ENCODE data around the gene SUN5.
"Not testable (repeated sequence)": the region's sequence is repeated elsewhere in the genome, so short reads cannot be mapped to it uniquely, and the experiment has no call there.

The SUN5 gene

GRCh38 chr20:33004141-33004751, at the start of gene SUN5:
Gene SUN5 (minus strand): TSS chr20:33004433. CDS start chr20:33004340, 93 bp downstream.
- DNase-seq (ENCODE audit: extremely low read depth in 1 of 2, low read depth in 1 of 2): no peak

DNA sequence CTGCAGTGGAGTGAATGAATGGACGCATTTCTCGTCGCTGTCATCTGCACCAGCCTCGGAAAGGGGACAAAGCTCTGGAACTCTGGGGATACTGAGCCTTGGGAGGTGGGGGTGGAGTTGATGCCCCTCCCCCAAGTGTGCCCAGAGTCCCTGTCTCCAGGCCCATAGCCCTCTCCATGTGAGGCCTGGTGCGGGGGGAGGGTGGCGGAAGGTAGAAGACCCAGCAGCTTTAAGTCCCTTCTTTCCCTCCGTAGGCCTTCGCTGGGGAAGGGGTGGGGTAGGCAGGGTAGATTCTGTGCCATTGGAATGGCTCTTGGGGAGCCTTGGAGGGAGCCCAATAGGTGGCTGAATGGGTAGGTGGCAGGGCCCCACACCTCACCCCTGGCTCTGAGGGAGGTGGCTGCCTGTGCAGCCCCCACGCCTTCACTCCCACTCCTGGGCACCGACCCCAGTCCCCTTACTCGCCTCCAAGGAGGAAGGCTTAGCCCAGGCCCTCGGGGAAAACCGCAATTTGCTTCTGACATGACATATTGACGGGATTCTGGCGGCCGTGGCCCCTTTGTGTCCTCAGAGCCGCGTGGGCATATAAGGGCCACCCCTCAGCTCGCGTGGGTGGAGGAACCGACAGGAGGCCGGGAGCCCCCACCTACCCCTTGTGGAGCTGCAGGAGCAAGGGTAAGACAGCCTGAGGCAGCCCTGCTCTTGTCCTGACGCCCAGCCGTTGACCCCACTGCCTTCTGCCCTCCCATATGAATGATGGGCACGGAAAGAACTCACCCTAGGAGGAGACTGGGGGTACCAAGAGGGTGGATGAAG, 49.3 kb upstream of the SUN5 start, which contains the start of gene BPIFB3:
Gene BPIFB3 (plus strand): TSS at position 613 of the 816 bp plus-strand sequence. CDS start 1,533 bp downstream, outside the sequence.
- no peak for DNase-seq (ENCODE audit: extremely low read depth in 1 of 2, low read depth in 1 of 2)

GRCh38 chr20:33051333-33051732, 47.1 kb upstream of the SUN5 start:
- no peak for DNase-seq (ENCODE audit: extremely low read depth in 1 of 2, low read depth in 1 of 2)

- no peak for DNase-seq (ENCODE audit: extremely low read depth in 1 of 2, low read depth in 1 of 2)
Observed at GRCh38 chr20:33046412-33046811, 42.2 kb upstream of the SUN5 start.

DNA sequence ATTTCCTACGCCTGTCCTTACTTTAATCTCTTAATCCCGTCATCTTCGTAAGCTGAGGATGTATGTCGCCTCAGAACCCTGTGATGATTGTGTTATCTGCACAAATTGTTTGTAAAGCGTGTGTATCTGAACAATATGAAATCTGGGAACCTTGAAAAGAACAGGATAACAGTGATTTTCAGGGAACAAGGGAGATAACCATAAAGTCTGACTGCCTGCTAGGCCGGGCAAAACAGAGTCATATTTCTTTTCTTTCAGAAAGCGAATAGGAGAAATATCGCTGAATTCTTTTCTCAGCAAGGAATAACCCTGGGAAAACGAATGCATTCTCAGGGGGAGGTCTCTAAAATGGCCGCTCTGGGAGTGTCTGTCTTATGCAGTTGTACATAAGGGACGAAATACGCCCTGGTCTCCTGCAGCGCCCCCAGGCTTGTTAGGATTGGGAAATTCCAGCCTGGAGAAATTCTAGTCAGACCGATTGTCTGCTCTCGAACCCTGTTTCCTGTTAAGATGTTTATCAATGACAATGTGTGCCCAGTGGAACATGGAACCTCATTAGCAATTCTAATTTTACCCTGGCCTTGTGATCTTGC, 41.0 kb upstream of the SUN5 start:
- DNase-seq (ENCODE audit: extremely low read depth in 1 of 2, low read depth in 1 of 2): not testable (repeated sequence)

DNA sequence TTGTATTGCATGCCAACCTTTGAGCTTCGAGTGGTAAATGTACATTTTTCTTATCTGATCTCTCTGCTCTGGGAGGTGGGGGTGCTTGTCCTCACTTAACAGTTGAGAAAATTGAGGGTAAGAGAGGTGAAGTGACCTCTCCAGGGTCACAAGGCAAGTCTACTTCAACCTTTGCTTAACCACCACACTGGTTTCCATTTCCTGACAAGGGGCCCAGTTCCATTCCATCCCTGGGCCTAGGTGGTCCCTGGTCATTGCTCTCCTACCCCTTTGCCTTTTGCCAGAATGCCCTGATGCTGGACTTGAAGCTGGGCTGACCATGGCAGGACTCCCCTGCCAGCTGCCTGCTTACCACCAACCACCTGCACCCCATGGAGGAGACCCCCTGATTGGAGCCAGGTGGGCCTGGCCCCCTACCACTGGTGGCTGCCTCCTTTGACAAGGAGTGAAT, 39.5 kb upstream of the SUN5 start:
- no peak for DNase-seq (ENCODE audit: extremely low read depth in 1 of 2, low read depth in 1 of 2)

DNA sequence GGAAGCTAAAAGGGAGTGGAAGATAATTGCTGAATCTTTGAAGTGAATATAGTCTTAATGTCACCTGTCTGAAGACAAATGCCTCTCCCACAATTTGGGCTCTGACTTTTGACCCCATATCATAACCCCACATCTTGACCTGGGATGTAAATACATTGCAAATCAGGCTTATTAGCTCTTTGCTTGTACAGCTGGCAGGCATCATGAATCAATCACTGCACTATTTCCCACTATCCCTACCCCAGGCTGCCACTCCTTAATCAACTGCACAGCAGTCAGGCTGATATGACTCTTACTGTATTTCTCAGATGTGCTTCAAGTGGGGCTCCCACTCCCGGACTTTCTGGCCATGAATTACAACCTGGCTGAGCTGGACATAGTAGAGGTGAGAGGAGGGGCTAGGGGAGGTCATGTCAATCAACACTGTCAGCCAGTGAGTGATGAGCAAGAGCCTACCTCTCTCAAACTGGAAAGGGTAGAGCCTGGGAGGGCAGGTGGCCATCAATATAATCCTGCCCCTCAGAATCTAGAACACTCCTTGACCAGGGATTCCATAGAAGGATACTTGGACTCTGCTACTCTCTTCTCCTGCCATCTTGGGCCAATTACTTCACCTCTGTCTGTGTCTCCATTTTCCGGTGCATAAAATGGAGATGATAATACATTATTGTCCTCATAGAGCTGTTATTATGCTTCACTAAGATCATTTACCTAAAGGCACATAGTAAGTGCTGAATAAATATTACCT, 38.9 kb upstream of the SUN5 start:
- no peak for DNase-seq (ENCODE audit: extremely low read depth in 1 of 2, low read depth in 1 of 2)

GRCh38 chr20:33042430-33042829, 38.2 kb upstream of the SUN5 start:
- DNase-seq (ENCODE audit: extremely low read depth in 1 of 2, low read depth in 1 of 2): no peak

GRCh38 chr20:33038243-33038642, 34.0 kb upstream of the SUN5 start:
- no peak for DNase-seq (ENCODE audit: extremely low read depth in 1 of 2, low read depth in 1 of 2)

GRCh38 chr20:33037456-33037855, 33.2 kb upstream of the SUN5 start:
- DNase-seq (ENCODE audit: extremely low read depth in 1 of 2, low read depth in 1 of 2): no peak

GRCh38 chr20:33034901-33035492, 30.8 kb upstream of the SUN5 start:
- no peak for DNase-seq (ENCODE audit: extremely low read depth in 1 of 2, low read depth in 1 of 2)

DNA sequence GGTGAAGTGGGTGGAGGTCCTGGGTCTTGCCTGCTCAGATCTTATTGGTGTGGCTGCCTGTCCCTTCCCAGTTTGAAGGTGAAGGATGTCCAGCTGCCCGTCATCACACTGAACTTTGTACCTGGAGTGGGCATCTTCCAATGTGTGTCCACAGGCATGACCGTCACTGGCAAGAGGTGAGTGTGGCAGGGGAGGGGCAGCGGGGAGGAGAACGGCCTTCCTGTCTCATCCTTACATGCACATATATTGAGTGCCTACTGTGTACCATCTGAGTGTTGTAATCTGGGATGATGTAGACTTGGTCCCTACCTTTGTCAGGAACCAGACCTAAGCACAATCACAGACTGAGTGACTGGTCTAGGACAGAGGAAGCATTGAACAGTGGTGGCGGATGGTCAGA, 29.9 kb upstream of the SUN5 start:
- no peak for DNase-seq (ENCODE audit: extremely low read depth in 1 of 2, low read depth in 1 of 2)

DNA sequence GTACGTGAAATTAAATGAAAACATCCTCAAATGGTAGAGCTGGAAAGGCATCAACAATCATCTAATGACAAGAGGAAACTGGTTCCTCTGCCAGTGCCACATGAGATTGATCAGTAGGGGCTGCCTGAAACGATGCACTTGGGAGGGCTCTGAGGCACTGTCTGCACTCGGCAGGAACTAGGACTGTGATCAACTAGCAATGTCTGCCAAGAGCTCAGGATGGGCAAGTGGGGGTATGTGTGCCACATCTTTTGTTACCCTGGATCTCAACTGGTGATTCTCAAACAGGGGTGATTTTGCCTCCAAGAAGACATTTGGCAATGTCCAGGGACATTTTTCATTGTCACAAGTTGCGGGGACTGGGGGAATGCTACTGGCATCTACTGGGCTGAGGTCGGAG, 29.1 kb upstream of the SUN5 start:
- no peak for DNase-seq (ENCODE audit: extremely low read depth in 1 of 2, low read depth in 1 of 2)

- DNase-seq (ENCODE audit: extremely low read depth in 1 of 2, low read depth in 1 of 2): no peak
Observed at GRCh38 chr20:33032555-33032954, 28.3 kb upstream of the SUN5 start.

DNA sequence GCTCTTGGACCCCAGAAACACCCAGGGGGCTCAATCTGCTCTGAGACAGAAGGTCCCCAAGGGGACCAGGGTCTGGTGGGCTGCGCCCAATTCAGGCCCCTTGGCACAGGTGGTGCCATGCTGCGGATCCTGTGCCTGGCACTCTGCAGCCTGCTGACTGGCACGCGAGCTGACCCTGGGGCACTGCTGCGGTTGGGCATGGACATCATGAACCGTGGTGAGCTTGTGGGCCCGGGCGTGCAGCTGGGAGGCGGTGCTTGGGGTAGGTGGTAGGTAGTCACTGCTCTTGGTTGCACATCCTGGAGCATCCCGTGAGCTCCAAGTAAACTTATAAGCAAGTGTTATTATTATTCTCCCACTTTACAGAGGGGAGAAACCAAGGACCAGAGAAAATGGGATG, 27.3 kb upstream of the SUN5 start, which contains the start of gene BPIFB6:
Gene BPIFB6 (plus strand): TSS at position 118 of the 400 bp plus-strand sequence. CDS start 0 bp downstream, at position 118.
- DNase-seq (ENCODE audit: extremely low read depth in 1 of 2, low read depth in 1 of 2): no peak

DNA sequence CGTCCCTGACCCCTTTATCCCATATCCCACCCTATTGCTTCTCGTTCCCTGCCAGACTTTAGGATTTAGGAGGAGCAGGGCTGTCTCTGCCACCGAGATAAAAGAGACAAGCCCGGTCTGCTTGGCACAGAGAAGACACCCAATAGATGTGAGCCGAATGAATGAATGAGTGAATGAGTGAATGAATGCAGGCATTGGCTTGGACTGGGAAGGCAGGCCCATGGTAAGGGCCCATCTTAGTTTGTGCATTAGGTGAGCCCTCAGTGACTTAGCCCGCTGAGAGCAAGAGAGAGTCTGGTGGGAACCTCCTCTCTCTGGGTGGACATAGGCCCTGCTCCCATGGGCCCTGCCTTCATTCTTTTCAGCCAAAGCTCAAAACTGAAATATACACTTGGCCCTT, 26.3 kb upstream of the SUN5 start:
- no peak for DNase-seq (ENCODE audit: extremely low read depth in 1 of 2, low read depth in 1 of 2)

- DNase-seq (ENCODE audit: extremely low read depth in 1 of 2, low read depth in 1 of 2): no peak
Observed at GRCh38 chr20:33030076-33030475, 25.8 kb upstream of the SUN5 start.

DNA sequence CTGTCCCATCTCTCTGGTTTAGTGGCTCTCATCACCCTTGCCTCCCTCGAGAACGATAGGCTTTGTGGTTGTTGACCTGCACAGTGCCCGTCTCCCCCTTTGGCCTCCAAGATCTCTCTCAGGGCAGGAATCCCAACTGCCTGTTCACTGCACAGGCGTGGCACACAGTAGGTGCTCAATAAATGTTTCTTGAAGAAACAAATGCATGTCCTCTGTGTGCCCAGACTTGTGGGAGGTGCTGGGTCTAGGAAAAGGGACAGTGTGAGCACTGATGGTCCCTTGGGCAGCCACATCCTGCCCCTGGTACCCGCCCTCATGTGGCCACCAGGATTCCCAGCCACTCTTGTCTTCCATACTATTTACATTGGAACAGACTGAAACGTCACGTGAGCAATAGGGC, 24.6 kb upstream of the SUN5 start:
- no peak for DNase-seq (ENCODE audit: extremely low read depth in 1 of 2, low read depth in 1 of 2)

GRCh38 chr20:33027769-33028751, 23.8 kb upstream of the SUN5 start:
- DNase-seq (ENCODE audit: extremely low read depth in 1 of 2, low read depth in 1 of 2): no peak

Data from stimulated activated CD8-positive, alpha-beta memory T cell treated with anti-CD3 and anti-CD28 coated beads, Interleukin-7, amount 100 ng/mL, for 48 hours (primary cell).